Neuronal stem cell (in vitro differentiated cells): ENCODE measurements around the gene FBLN1.
A peak's percentile ranks its signal among the peaks of the same experiment; 100 is the strongest.

Experiments used
- DNase-seq: peaks from one replicate; pipeline ENCODE4 v3.0.0-alpha.2; 2013; ENCODE audit warnings: low spot score
- H2AFZ ChIP-seq: one replicate; pipeline ENCODE4 v1.6.1; 2013; ENCODE audit warnings: mild to moderate bottlenecking, low read length, inconsistent platforms
- H2AK5ac ChIP-seq: 2 replicates; pipeline ENCODE4 v1.6.1; 2013; ENCODE audit warnings: low read depth, mild to moderate bottlenecking, inconsistent platforms, low read length, moderate library complexity, mixed read lengths
- H2BK120ac ChIP-seq: 2 replicates; pipeline ENCODE4 v1.6.1; 2013; ENCODE audit warnings: low read depth, mild to moderate bottlenecking, inconsistent platforms, low read length, moderate library complexity, mixed read lengths
- H2BK12ac ChIP-seq: one replicate; pipeline ENCODE4 v1.6.1; 2013; ENCODE audit warnings: low read length, inconsistent platforms
- H2BK15ac ChIP-seq: 2 replicates; pipeline ENCODE4 v1.6.1; 2013; ENCODE audit warnings: mild to moderate bottlenecking, low read length, inconsistent platforms, mixed read lengths
- H2BK5ac ChIP-seq: one replicate; pipeline ENCODE4 v1.6.1; 2013; ENCODE audit warnings: inconsistent platforms, mild to moderate bottlenecking, low read length, moderate library complexity
- H3K14ac ChIP-seq: one replicate; pipeline ENCODE4 v1.6.1; 2013; ENCODE audit warnings: low read length, inconsistent platforms
- H3K18ac ChIP-seq: 2 replicates; pipeline ENCODE4 v1.6.1; 2013; ENCODE audit warnings: low read length, inconsistent platforms
- H3K23ac ChIP-seq: 2 replicates; pipeline ENCODE4 v1.6.1; 2013; ENCODE audit warnings: low read depth, mild to moderate bottlenecking, mixed read lengths, low read length, inconsistent platforms; ENCODE audit not compliant: poor library complexity
- H3K27ac ChIP-seq: replicated peaks from 3 replicates; pipeline ENCODE4 v1.5.1; 2013; ENCODE audit warnings: low read length, inconsistent platforms
- H3K27me3 ChIP-seq, 3 experiments: 2 replicates each; pipeline ENCODE4 v1.6.1; 2013; ENCODE audit warnings: low read length in 3 of 3, mild to moderate bottlenecking in 2 of 3, inconsistent platforms in 1 of 3, low read depth in 1 of 3, mixed read lengths in 1 of 3, moderate library complexity in 1 of 3; ENCODE audit not compliant: control insufficient read depth in 3 of 3, insufficient read depth in 3 of 3
- H3K36me3 ChIP-seq, 2 donors: replicated peaks in 1 of 2; 2 replicates each; pipeline ENCODE4 v1.6.1; 2013; ENCODE audit warnings: low read length in 2 of 2; ENCODE audit not compliant: control insufficient read depth in 2 of 2, insufficient read depth in 2 of 2
- H3K4ac ChIP-seq: 2 replicates; pipeline ENCODE4 v1.6.1; 2013; ENCODE audit warnings: inconsistent platforms, mild to moderate bottlenecking, low read length, moderate library complexity
- H3K4me1 ChIP-seq, 2 donors: 1 replicate in 1 of 2; 2 replicates in 1 of 2; pipeline ENCODE4 v1.6.1; 2013; ENCODE audit warnings: low read length in 2 of 2, low read depth in 1 of 2; ENCODE audit not compliant: control insufficient read depth in 2 of 2, insufficient read depth in 1 of 2
- H3K4me2 ChIP-seq: one replicate; pipeline ENCODE4 v1.6.1; 2013; ENCODE audit warnings: mild to moderate bottlenecking, low read length, inconsistent platforms; ENCODE audit not compliant: insufficient read depth, poor library complexity, severe bottlenecking
- H3K4me3 ChIP-seq, 2 donors: 2 replicates each; pipeline ENCODE4 v1.5.1; 2013; ENCODE audit warnings: low read length in 2 of 2, mild to moderate bottlenecking in 2 of 2, inconsistent platforms in 1 of 2, moderate library complexity in 1 of 2
- H3K79me1 ChIP-seq: one replicate; pipeline ENCODE4 v1.6.1; 2013; ENCODE audit warnings: low read depth, mild to moderate bottlenecking, inconsistent platforms, low read length, moderate library complexity
- H3K9ac ChIP-seq: one replicate; pipeline ENCODE4 v1.6.1; 2013; ENCODE audit warnings: mild to moderate bottlenecking, low read depth, low read length, inconsistent platforms; ENCODE audit not compliant: poor library complexity
- H3K9me3 ChIP-seq, 2 donors: replicated peaks in 1 of 2; 2 replicates each; pipeline versions ENCODE3 to v1.6.1; 2013; ENCODE audit warnings: low read length in 2 of 2, mild to moderate bottlenecking in 2 of 2, inconsistent platforms in 1 of 2, low read depth in 1 of 2, mixed read lengths in 1 of 2, moderate library complexity in 1 of 2; ENCODE audit not compliant: control insufficient read depth in 2 of 2, insufficient read depth in 1 of 2
- H4K8ac ChIP-seq: one replicate; pipeline ENCODE4 v1.6.1; 2013; ENCODE audit warnings: low read depth, mild to moderate bottlenecking, inconsistent platforms, low read length, moderate library complexity
- H4K91ac ChIP-seq: one replicate; pipeline ENCODE4 v1.6.1; 2013; ENCODE audit warnings: low read length, low read depth, mild to moderate bottlenecking, inconsistent platforms; ENCODE audit not compliant: poor library complexity
- WGBS, 2 donors: extraction: QIAGEN DNeasy Blood & Tissue Kit; methylation state at CpG; one replicate each; pipeline ENCODE4 v1.1.7; 2013; ENCODE audit warnings: missing lambda C conversion rate in 2 of 2, mixed read lengths in 1 of 2; ENCODE audit not compliant: insufficient read length in 2 of 2, insufficient replicate concordance in 1 of 2; ENCODE audit errors: extremely low coverage in 2 of 2; 5-methylcytosine and 5-hydroxymethylcytosine counted together

The FBLN1 gene

DNA sequence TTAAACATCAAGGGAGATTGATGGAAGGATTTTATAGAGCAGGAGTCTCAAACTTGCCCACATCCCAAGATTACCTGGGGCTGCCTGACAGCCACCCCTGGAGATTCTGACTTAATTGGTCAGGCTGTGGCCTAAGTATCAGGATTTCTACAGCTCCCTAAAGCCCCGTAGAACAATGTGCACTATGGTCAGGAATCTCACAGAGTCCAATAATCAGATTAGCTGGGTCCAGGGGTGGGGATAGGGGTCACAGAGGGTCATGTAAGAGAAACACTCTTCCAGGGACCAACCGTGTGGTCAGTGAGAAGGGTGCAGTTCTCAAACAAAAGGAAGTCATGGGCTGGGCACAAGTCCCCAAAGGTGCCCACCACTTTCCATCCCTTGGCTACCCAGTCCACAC, 20.5 kb upstream of the FBLN1 start:
- Histone ChIP-seq H4K8ac (no peak overlapping the region), H3K9ac (no peak overlapping the region), H3K4ac (no peak overlapping the region), H4K91ac (no peak overlapping the region), H2AK5ac (no peak overlapping the region), H3K18ac (no peak overlapping the region), H3K4me2 (no peak overlapping the region), H2BK5ac (no peak overlapping the region), H3K27me3 (peaks cover 0 to 6% (median under 1%) of the 10 kb centered on the region in 3 experiments), H3K79me1 (no peaks in the 10 kb centered on the region), H3K4me3 (no peak overlapping the region), H2BK15ac (no peak overlapping the region), H2BK120ac (no peak overlapping the region), H3K9me3 (peaks cover 6 to 12% of the 10 kb centered on the region in 2 donors), H2AFZ (no peak overlapping the region), H3K23ac (no peak overlapping the region), H3K36me3 (no peaks in the 10 kb centered on the region), H3K4me1 (peaks cover 2 to 7% of the 10 kb centered on the region in 2 donors), H2BK12ac (no peak overlapping the region), H3K27ac (peak overlapping the region; percentile 58), H3K14ac (no peak overlapping the region)
- no CpG with 5 or more reads among the region's 2 CpGs for WGBS, 2 donors
- no peak for DNase-seq

DNA sequence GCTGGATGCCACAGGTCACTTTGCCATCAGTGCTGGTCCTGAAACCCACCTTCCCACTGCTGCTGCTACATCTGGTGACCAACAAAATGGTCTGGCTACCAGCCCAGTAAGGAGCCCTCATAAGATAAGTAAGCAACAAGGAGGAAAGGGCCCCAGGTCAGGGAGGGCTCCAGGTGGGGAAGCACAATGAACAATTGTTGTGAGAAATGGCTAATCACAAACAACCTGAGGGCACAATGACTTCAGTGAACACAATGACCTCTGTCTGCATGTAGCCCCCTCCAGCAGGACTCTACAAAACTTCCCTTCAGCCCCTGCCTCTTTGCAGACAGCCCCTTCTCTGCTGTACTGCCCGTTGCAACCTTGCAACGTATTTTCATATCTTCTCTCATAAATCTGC, 19.4 kb upstream of the FBLN1 start:
- Histone ChIP-seq H2BK5ac (no peak overlapping the region), H2BK15ac (no peak overlapping the region), H3K27ac (no peak overlapping the region), H4K8ac (peak overlapping the region; percentile 17), H3K14ac (no peak overlapping the region), H3K4me2 (no peak overlapping the region), H3K36me3 (no peaks in the 10 kb centered on the region), H3K23ac (no peak overlapping the region), H3K9me3 (peaks cover 10 to 13% of the 10 kb centered on the region in 2 donors), H3K4me1 (peaks cover 2 to 7% of the 10 kb centered on the region in 2 donors), H2BK12ac (no peak overlapping the region), H3K9ac (no peak overlapping the region), H3K27me3 (peaks cover 0 to 6% (median 2%) of the 10 kb centered on the region in 3 experiments), H3K18ac (peak overlapping the region; percentile 56), H4K91ac (no peak overlapping the region), H3K79me1 (no peaks in the 10 kb centered on the region), H2BK120ac (no peak overlapping the region), H2AFZ (no peak overlapping the region), H3K4ac (no peak overlapping the region), H3K4me3 (no peak overlapping the region), H2AK5ac (no peak overlapping the region)
- DNase-seq = no peak
- no CpG with 5 or more reads among the region's 2 CpGs for WGBS, 2 donors

DNA sequence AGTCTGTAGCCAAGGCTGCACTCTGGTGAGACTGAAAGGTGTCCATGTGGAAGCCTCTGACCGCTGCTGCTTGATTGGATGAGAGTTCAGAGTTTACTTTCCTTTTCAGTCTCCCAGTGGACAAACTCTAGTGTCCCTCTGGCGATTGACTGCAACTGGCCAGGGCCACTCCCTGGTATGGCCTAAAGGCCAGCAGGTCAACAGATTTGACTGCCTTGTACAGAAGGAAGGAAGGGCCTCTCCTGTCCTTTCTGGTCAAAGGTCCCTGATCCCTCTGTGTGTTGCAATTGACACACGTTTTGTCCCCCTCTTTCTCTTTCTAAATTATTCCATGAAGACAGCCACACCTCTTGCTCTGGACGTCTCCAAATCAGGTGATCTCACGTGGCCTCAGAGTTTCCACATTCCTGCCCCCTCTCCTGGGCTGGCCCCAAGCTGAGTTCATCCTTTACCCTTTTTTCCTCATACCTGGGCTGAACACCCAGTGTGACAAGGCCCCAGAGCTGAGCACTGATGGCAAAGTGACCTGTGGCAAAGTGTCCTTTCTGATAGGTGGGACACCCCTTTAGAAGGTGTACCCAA, 18.7 kb upstream of the FBLN1 start:
- no peaks in the 10 kb centered on the region for H3K79me1 ChIP-seq
- no peak overlapping the region for H3K18ac ChIP-seq
- peaks cover 0 to 6% (median 2%) of the 10 kb centered on the region in 3 experiments for H3K27me3 ChIP-seq
- peaks cover 13 to 16% of the 10 kb centered on the region in 2 donors for H3K9me3 ChIP-seq
- no peak overlapping the region for H2AFZ ChIP-seq
- H3K14ac ChIP-seq = no peak overlapping the region
- no peak overlapping the region for H2BK5ac ChIP-seq
- H3K27ac ChIP-seq = no peak overlapping the region
- H4K91ac ChIP-seq = no peak overlapping the region
- no peak overlapping the region for H2BK12ac ChIP-seq
- no peak overlapping the region for H2BK15ac ChIP-seq
- no peak overlapping the region for H3K4ac ChIP-seq
- H2BK120ac ChIP-seq = no peak overlapping the region
- no peak for DNase-seq
- H3K4me3 ChIP-seq = no peak overlapping the region
- no peak overlapping the region for H2AK5ac ChIP-seq
- H4K8ac ChIP-seq = no peak overlapping the region
- H3K9ac ChIP-seq = no peak overlapping the region
- H3K36me3 ChIP-seq = no peaks in the 10 kb centered on the region
- no CpG with 5 or more reads among the region's 5 CpGs for WGBS, 2 donors
- no peak overlapping the region for H3K23ac ChIP-seq
- H3K4me2 ChIP-seq = no peak overlapping the region
- H3K4me1 ChIP-seq = peaks cover 2 to 7% of the 10 kb centered on the region in 2 donors

DNA sequence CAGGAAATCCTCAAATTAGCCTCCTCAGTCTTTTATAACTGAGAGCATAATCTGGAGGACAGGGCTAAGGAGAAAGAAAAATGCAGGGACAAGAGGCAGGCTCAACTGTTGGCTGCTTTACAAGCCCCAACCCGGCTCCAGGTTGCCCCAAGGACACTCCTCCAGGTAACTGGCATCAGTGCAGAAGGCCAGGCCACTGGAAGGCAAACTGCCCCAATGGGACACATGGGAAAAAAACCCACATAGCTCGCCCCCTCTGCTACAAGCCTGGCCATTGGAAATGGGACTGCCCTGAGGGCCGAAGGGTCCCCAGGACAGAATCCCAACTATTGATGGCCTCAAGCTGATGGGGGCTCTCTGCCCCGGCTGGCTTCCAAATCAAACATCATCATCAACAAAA, 17.9 kb upstream of the FBLN1 start:
- Histone ChIP-seq H3K27me3 (peaks cover 0 to 6% (median 2%) of the 10 kb centered on the region in 3 experiments), H2AK5ac (no peak overlapping the region), H3K18ac (no peak overlapping the region), H3K27ac (no peak overlapping the region), H2BK5ac (no peak overlapping the region), H3K14ac (no peak overlapping the region), H3K4ac (no peak overlapping the region), H2BK120ac (no peak overlapping the region), H3K9me3 (peaks cover 13 to 19% of the 10 kb centered on the region in 2 donors), H3K36me3 (no peaks in the 10 kb centered on the region), H3K9ac (no peak overlapping the region), H4K8ac (no peak overlapping the region), H2BK15ac (no peak overlapping the region), H2BK12ac (no peak overlapping the region), H3K79me1 (no peaks in the 10 kb centered on the region), H4K91ac (no peak overlapping the region), H3K23ac (no peak overlapping the region), H3K4me1 (peaks cover 2 to 7% of the 10 kb centered on the region in 2 donors), H3K4me3 (no peak overlapping the region), H2AFZ (no peak overlapping the region), H3K4me2 (no peak overlapping the region)
- DNase-seq = no peak
- WGBS, 2 donors = no CpG with 5 or more reads among the region's 4 CpGs
